ENCODE data around the gene ATG3.
"Not testable (repeated sequence)": the region's sequence is repeated elsewhere in the genome, so short reads cannot be mapped to it uniquely, and the experiment has no call there.

Gene ATG3

DNA sequence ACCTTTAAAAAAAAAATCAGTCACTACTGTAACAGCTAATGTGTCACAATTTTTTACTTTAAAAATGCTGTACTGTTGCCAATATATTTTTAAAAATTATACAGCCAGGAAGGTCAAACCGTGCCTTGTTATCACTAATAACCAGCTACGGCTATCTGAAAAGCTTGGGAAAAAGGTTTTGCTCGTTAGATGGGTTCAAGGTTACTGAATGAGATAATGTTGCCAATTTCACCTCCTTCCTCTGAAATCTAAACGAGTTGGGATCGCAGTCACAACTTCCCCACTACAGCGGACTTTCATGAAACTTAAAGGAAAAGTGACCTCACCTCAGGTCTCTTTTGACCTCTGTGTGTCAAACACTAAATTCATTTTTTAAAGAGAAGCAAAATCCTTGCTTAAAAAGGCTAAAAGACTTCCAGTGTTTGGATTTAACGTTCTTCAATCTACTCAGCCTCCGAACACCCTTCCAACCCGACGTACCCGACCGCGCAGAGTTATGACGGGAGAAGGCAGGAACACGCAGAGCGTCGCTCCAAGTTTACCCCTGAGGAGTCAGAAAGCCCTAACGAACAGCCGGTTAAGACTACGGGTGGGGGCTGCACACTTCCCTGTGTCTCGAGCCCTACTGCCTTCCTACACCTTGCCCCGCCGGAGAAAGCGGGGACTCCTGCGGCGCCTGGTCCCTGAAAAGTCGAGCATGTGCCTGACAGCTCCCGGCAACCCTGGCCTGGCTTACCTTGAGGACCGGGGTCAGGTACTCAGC lies 860 bp downstream of the ATG3 start:
- peak overlapping the region; percentile 76 to 95 for H3K4me3 ChIP-seq (ENCODE audit: low read depth in 1 of 2, low read length in 2 of 2)
- no peaks in the 10 kb centered on the region for H3K9me3 ChIP-seq (ENCODE audit: control insufficient read depth in 1 of 2, low read length in 2 of 2)
- H3K27me3 ChIP-seq (ENCODE audit: low read depth, low read length), result no peaks in the 10 kb centered on the region
- peak overlapping the region; percentile 96 for H3K27ac ChIP-seq (ENCODE audit: low read length)
- H3K36me3 ChIP-seq (ENCODE audit: control insufficient read depth in 1 of 2, insufficient read depth in 2 of 2, low read length in 2 of 2), result peaks cover 0 to 13% of the 10 kb centered on the region in 2 donors
- H3K4me1 ChIP-seq (ENCODE audit: control insufficient read depth in 1 of 2, insufficient read depth in 2 of 2, low read length in 2 of 2), result peaks cover 17 to 22% of the 10 kb centered on the region in 2 donors

DNA sequence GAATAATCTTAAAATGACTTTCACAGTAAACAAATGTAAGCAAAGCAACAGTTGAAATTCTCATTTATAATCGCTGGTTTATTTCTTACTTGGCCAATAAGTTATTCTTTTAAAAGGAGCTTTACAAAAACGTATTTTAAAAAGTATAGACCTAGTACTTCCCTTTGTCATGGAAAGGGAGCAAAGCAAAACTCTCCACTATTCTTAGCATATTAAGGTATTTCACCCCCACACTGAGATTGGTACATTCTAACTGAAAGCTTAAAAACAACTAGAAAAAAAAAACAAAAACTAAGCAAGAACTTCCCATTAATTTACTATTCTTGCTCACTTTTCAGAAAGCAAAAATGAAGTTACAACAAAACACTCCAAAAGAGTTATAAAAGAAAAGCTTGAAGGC lies 1.5 kb downstream of the ATG3 start:
- peak overlapping the region; percentile 76 to 95 for H3K4me3 ChIP-seq (ENCODE audit: low read depth in 1 of 2, low read length in 2 of 2)
- peak overlapping the region; percentile 96 for H3K27ac ChIP-seq (ENCODE audit: low read length)
- no peaks in the 10 kb centered on the region for H3K9me3 ChIP-seq (ENCODE audit: control insufficient read depth in 1 of 2, low read length in 2 of 2)
- peaks cover 0 to 13% of the 10 kb centered on the region in 2 donors for H3K36me3 ChIP-seq (ENCODE audit: control insufficient read depth in 1 of 2, insufficient read depth in 2 of 2, low read length in 2 of 2)
- no peaks in the 10 kb centered on the region for H3K27me3 ChIP-seq (ENCODE audit: low read depth, low read length)
- H3K4me1 ChIP-seq (ENCODE audit: control insufficient read depth in 1 of 2, insufficient read depth in 2 of 2, low read length in 2 of 2), result peaks cover 21 to 28% of the 10 kb centered on the region in 2 donors

DNA sequence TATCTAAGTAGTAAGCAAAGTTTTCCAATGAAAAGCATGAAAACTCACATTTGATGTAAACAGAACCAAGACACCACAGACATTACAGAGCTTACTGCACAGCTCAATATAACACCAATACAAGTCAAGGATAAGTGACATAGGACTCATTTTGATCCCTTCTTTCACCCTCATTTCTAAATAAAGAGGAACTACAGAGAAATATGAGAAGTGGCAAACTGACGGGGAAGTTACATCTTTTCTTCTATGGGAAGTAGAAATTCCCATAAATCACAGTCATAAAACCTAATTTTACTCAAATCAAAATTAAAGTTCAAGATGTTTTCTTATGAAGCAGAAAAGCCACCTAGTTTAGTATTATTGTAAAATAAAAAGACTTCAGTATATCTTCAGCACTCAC lies 3.8 kb downstream of the ATG3 start:
- H3K4me3 ChIP-seq (ENCODE audit: low read depth in 1 of 2, low read length in 2 of 2), result no peak overlapping the region
- no peak overlapping the region for H3K27ac ChIP-seq (ENCODE audit: low read length)
- no peaks in the 10 kb centered on the region for H3K9me3 ChIP-seq (ENCODE audit: control insufficient read depth in 1 of 2, low read length in 2 of 2)
- peaks cover 0 to 13% of the 10 kb centered on the region in 2 donors for H3K36me3 ChIP-seq (ENCODE audit: control insufficient read depth in 1 of 2, insufficient read depth in 2 of 2, low read length in 2 of 2)
- no peaks in the 10 kb centered on the region for H3K27me3 ChIP-seq (ENCODE audit: low read depth, low read length)
- H3K4me1 ChIP-seq (ENCODE audit: control insufficient read depth in 1 of 2, insufficient read depth in 2 of 2, low read length in 2 of 2), result peaks cover 20 to 28% of the 10 kb centered on the region in 2 donors

DNA sequence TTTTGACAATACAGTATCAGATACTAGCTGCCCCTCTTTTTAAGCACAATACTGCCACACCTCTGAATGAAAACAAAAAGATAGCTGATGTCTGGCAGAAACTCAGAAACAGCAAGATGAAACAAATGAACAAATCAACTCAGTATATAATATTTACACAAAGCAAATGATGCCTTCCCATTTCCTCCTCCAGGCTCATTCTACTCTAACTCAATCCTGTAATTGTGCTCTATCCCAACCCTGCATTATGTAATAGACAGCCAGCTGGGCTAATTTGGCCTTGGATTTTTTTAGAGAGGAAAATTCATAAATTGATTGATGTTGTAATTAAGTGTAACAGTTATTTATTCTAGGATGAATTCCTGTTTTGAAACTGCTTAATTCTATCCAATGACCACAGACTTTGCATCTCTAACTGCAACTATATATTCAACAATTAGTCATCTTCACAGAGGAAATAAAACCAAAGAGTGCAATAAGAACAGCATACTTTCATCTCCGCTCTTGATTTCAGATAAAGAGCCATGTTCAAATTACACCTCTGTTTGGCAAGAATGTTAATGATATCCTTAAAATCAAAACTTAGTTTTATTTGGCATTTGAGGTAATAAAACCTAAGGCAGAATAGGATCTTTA lies 6.1 kb downstream of the ATG3 start:
- Histone ChIP-seq H3K27ac (ENCODE audit: low read length) (peak overlapping the region; percentile 5), H3K27me3 (ENCODE audit: low read depth, low read length) (no peaks in the 10 kb centered on the region), H3K9me3 (ENCODE audit: control insufficient read depth in 1 of 2, low read length in 2 of 2) (no peaks in the 10 kb centered on the region), H3K4me3 (ENCODE audit: low read depth in 1 of 2, low read length in 2 of 2) (no peak overlapping the region), H3K36me3 (ENCODE audit: control insufficient read depth in 1 of 2, insufficient read depth in 2 of 2, low read length in 2 of 2) (no peaks in the 10 kb centered on the region), H3K4me1 (ENCODE audit: control insufficient read depth in 1 of 2, insufficient read depth in 2 of 2, low read length in 2 of 2) (peaks cover 20 to 36% of the 10 kb centered on the region in 2 donors)

DNA sequence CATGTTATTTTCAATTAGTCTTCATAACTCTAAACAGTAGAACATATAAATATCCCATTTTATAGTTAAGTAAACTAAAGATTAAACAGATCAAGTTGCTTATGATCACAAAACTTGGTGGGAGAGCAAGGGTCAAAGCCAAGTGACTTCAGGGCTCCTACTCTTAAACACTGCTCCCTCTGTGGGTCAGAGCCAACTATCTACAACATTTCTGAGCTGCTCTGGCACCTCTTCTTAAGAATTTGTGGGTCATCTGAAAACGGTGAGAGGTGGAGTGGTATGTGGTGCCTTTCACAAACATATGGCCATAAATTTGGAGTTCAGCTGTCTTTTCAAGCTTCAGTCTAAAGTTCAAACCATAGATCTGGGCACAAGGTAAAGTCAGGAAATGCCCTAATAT lies 10.9 kb downstream of the ATG3 start:
- Histone ChIP-seq H3K27ac (ENCODE audit: low read length) (no peak overlapping the region), H3K4me3 (ENCODE audit: low read depth in 1 of 2, low read length in 2 of 2) (no peak overlapping the region), H3K4me1 (ENCODE audit: control insufficient read depth in 1 of 2, insufficient read depth in 2 of 2, low read length in 2 of 2) (peaks cover 7 to 19% of the 10 kb centered on the region in 2 donors), H3K27me3 (ENCODE audit: low read depth, low read length) (no peaks in the 10 kb centered on the region), H3K9me3 (ENCODE audit: control insufficient read depth in 1 of 2, low read length in 2 of 2) (no peaks in the 10 kb centered on the region), H3K36me3 (ENCODE audit: control insufficient read depth in 1 of 2, insufficient read depth in 2 of 2, low read length in 2 of 2) (peaks cover 17 to 21% of the 10 kb centered on the region in 2 donors)

DNA sequence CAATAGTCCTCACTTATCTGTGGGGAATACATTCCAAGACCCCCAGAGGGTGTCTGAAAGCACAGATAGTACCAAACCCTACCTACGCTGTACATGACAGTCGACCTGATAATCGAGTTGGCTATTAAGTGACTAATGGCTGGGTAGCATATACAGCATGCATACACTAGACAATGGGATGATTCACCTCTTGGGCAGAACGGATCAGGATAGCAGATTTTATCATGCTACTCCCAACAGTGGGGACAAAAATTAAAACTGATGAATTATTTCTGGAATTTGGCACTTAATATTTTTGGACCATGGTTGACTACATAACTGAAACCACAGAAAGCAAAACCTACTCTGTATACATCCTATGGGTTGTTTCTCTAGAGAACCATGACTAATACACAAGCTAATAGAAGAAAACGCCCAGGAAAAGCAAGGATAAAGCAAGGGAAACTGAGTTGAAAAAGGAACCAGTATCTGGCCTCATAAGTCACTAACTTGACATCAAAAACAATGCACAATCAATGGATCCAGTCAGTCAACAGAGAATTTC lies 15.5 kb downstream of the ATG3 start:
- Histone ChIP-seq H3K36me3 (ENCODE audit: control insufficient read depth in 1 of 2, insufficient read depth in 2 of 2, low read length in 2 of 2) (peaks cover 32 to 38% of the 10 kb centered on the region in 2 donors), H3K27ac (ENCODE audit: low read length) (no peak overlapping the region), H3K27me3 (ENCODE audit: low read depth, low read length) (no peaks in the 10 kb centered on the region), H3K4me1 (ENCODE audit: control insufficient read depth in 1 of 2, insufficient read depth in 2 of 2, low read length in 2 of 2) (peaks cover 0 to 5% of the 10 kb centered on the region in 2 donors), H3K9me3 (ENCODE audit: control insufficient read depth in 1 of 2, low read length in 2 of 2) (no peaks in the 10 kb centered on the region), H3K4me3 (ENCODE audit: low read depth in 1 of 2, low read length in 2 of 2) (no peak overlapping the region)

DNA sequence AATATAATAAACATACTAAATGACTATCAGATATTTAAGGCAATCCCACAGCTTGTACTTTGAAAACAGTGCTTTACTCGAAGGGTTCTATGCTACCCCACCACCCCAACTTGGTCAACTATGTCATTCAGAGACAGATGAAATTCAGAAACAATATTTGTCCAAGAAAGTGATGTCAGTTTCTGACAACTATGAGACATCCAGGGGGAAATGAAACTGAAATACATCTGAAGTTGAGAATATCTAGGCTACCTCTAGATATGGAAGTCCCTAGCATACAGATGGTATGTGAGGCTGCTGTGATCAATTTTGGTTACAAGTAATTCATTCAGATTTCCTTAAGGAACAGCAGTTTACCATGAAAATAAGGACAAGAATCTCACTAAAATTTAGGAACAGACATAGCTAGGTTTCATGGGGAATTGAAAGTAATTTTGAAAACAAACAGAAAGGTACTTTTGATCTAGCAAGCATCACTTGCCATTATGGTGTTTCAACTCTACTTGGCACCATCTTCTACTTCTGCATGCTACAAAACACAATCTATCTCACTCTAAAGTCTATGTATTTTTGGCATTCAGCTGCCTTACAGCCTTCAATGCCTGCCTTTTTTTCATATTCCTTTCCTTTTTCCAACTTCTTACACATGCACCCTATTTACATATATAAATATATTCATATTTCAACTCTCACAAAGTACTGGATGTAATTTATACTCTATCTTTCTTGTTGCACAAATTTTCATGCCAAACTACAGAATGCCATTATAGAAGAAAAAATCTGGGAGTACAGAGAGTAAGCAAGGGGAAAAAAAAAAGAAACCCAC lies 21.7 kb downstream of the ATG3 start:
- no peaks in the 10 kb centered on the region for H3K27me3 ChIP-seq (ENCODE audit: low read depth, low read length)
- peaks cover 29 to 34% of the 10 kb centered on the region in 2 donors for H3K36me3 ChIP-seq (ENCODE audit: control insufficient read depth in 1 of 2, insufficient read depth in 2 of 2, low read length in 2 of 2)
- H3K27ac ChIP-seq (ENCODE audit: low read length), result no peak overlapping the region
- no peaks in the 10 kb centered on the region for H3K9me3 ChIP-seq (ENCODE audit: control insufficient read depth in 1 of 2, low read length in 2 of 2)
- H3K4me3 ChIP-seq (ENCODE audit: low read depth in 1 of 2, low read length in 2 of 2), result no peak overlapping the region
- H3K4me1 ChIP-seq (ENCODE audit: control insufficient read depth in 1 of 2, insufficient read depth in 2 of 2, low read length in 2 of 2), result no peaks in the 10 kb centered on the region

DNA sequence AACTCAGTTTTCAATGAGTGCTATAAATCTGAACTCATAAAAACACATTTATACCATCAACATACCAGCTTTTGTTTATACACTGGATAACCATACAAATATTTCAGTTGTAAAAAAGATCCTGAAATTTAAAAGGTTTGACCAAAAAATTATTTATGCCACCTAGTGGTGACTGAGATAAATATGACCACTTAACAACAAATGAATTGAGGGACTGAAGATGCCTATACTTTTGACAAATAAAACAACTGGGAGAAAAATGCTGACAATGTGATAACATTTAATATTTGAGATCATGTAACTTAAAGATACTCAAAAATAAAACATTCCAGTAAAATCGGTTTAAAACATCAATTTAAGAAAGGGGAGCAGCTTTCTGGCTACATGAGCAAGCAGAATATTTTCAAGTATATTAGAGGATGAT lies 30.4 kb downstream of the ATG3 start:
- peaks cover 39 to 42% of the 10 kb centered on the region in 2 donors for H3K36me3 ChIP-seq (ENCODE audit: control insufficient read depth in 1 of 2, insufficient read depth in 2 of 2, low read length in 2 of 2)
- H3K27ac ChIP-seq (ENCODE audit: low read length), result no peak overlapping the region
- H3K27me3 ChIP-seq (ENCODE audit: low read depth, low read length), result no peaks in the 10 kb centered on the region
- H3K4me1 ChIP-seq (ENCODE audit: control insufficient read depth in 1 of 2, insufficient read depth in 2 of 2, low read length in 2 of 2), result no peaks in the 10 kb centered on the region
- H3K4me3 ChIP-seq (ENCODE audit: low read depth in 1 of 2, low read length in 2 of 2), result no peak overlapping the region
- H3K9me3 ChIP-seq (ENCODE audit: control insufficient read depth in 1 of 2, low read length in 2 of 2), result no peaks in the 10 kb centered on the region

DNA sequence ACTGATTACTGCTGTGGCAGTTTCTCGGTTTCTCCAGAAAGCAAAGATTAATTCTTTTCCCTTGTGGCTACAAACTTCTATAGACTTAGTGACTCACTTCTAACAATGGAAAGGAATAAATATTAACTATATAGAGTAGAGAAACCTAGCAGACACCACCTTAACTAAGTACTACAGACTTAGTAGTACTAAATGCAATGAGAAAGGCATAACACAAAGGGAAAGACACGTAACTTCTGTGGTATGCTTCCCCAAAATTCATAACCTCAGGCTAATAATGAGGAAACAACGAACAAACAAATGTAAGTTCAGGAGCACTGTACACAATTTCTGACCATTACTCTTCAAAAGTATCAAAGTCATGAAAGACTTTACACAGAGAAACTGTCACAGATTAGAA lies 31.2 kb downstream of the ATG3 start:
- Histone ChIP-seq H3K27ac (ENCODE audit: low read length) (no peak overlapping the region), H3K4me3 (ENCODE audit: low read depth in 1 of 2, low read length in 2 of 2) (no peak overlapping the region), H3K27me3 (ENCODE audit: low read depth, low read length) (no peaks in the 10 kb centered on the region), H3K36me3 (ENCODE audit: control insufficient read depth in 1 of 2, insufficient read depth in 2 of 2, low read length in 2 of 2) (peaks cover 33 to 40% of the 10 kb centered on the region in 2 donors), H3K9me3 (ENCODE audit: control insufficient read depth in 1 of 2, low read length in 2 of 2) (no peaks in the 10 kb centered on the region), H3K4me1 (ENCODE audit: control insufficient read depth in 1 of 2, insufficient read depth in 2 of 2, low read length in 2 of 2) (no peaks in the 10 kb centered on the region)

DNA sequence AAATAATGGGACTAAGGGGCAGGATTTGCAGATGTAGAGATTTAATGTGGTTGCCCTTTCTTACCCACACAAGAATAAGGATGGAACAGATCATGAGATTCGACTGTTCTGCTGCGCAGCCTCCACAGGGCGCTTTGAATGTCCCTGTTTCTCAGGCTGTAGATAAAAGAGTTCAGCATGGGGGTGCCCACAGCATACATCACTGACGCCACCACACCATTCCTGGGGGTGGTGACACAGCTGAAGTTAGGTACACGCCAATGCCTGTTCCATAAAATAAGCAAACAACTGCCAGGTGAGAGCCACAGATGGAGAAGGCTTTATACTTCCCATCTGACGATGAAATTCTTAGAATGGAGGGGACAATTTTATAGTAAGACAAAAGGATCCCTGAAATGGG lies 37.6 kb downstream of the ATG3 start:
- not testable (repeated sequence) for H3K9me3 ChIP-seq (ENCODE audit: control insufficient read depth in 1 of 2, low read length in 2 of 2); H3K27ac ChIP-seq (ENCODE audit: low read length)

DNA sequence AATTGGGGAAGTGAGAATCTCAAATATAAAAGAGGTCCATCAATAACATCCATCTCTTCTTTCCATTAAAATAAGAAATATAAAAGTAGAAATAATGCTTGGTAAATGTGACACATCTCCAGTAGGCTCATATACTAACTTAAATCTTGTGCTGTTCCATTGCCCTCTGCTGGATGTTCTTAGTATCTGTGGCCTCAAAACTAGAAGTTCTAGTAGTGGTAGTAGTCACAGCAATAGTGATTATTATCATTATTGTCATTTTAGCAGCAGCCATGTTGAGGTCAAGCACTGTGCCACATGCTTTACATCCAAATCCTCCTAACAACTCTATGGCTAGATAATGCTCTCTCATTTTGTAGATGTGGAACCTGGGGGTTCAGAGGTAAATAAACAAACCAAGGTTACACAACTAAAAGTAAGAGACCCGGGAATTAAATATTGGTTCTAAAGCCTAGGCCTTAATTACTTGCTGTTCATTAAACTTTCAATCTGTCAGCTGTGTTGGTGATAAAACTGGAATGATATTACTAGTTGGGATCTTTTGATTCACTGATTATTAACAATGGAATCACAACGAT lies 42.2 kb downstream of the ATG3 start:
- Histone ChIP-seq H3K9me3 (ENCODE audit: control insufficient read depth in 1 of 2, low read length in 2 of 2) (no peaks in the 10 kb centered on the region), H3K27me3 (ENCODE audit: low read depth, low read length) (no peaks in the 10 kb centered on the region)

More for the DNA sequence above, 37.6 kb downstream of the ATG3 start:
- not testable (repeated sequence) for H3K4me1 ChIP-seq (ENCODE audit: control insufficient read depth in 1 of 2, insufficient read depth in 2 of 2, low read length in 2 of 2); H3K27me3 ChIP-seq (ENCODE audit: low read depth, low read length); H3K4me3 ChIP-seq (ENCODE audit: low read depth in 1 of 2, low read length in 2 of 2)
- peaks cover 6 to 14% of the 10 kb centered on the region in 2 donors for H3K36me3 ChIP-seq (ENCODE audit: control insufficient read depth in 1 of 2, insufficient read depth in 2 of 2, low read length in 2 of 2)

More for the DNA sequence above, 42.2 kb downstream of the ATG3 start:
- H3K4me3 ChIP-seq (ENCODE audit: low read depth in 1 of 2, low read length in 2 of 2), result no peak overlapping the region
- no peak overlapping the region for H3K27ac ChIP-seq (ENCODE audit: low read length)
- no peaks in the 10 kb centered on the region for H3K4me1 ChIP-seq (ENCODE audit: control insufficient read depth in 1 of 2, insufficient read depth in 2 of 2, low read length in 2 of 2)
- no peaks in the 10 kb centered on the region for H3K36me3 ChIP-seq (ENCODE audit: control insufficient read depth in 1 of 2, insufficient read depth in 2 of 2, low read length in 2 of 2)
